SH-SY5Y (cell line): ENCODE data around the gene CD151.

Source experiments
- GATA2 ChIP-seq: IDR thresholded peaks from 2 replicates; pipeline ENCODE4 v1.6.1; 2011; ENCODE audit warnings: mild to moderate bottlenecking, low read depth, low read length
- GATA3 ChIP-seq: IDR thresholded peaks from 2 replicates; pipeline ENCODE4 v1.6.1; 2011; ENCODE audit warnings: low read depth, mild to moderate bottlenecking, low read length, moderate library complexity

CD151 gene

GRCh38 chr11:884578-885070 lies 51.9 kb downstream of the CD151 start:
- no peak for TF ChIP-seq GATA3

GRCh38 chr11:886568-886967 lies 53.8 kb downstream of the CD151 start:
- no peak for TF ChIP-seq GATA3
- TF ChIP-seq GATA2 = no peak

GRCh38 chr11:887589-887988 lies 54.8 kb downstream of the CD151 start:
- TF ChIP-seq GATA2 (no peak), GATA3 (no peak)
